IPS-15b (cell line): ENCODE data around the gene CCDC185.

Source experiments
- H3K27me3 ChIP-seq: one replicate; pipeline ENCODE4 v1.6.1; 2013; ENCODE audit warnings: low read length; ENCODE audit not compliant: control insufficient read depth, insufficient read depth
- H3K36me3 ChIP-seq: one replicate; pipeline ENCODE4 v1.6.1; 2013; ENCODE audit warnings: low read length; ENCODE audit not compliant: control insufficient read depth, insufficient read depth
- H3K4me1 ChIP-seq: one replicate; pipeline ENCODE4 v1.6.1; 2013; ENCODE audit warnings: mild to moderate bottlenecking, low read length; ENCODE audit not compliant: control insufficient read depth, insufficient read depth
- H3K4me3 ChIP-seq: one replicate; pipeline ENCODE4 v1.5.1; 2013; ENCODE audit warnings: low read depth, low read length
- H3K9ac ChIP-seq: one replicate; pipeline ENCODE4 v1.6.1; 2013; ENCODE audit warnings: low read depth, mild to moderate bottlenecking, low read length
- H3K9me3 ChIP-seq: one replicate; pipeline ENCODE4 v1.6.1; 2013; ENCODE audit warnings: mild to moderate bottlenecking, low read length; ENCODE audit not compliant: control insufficient read depth, insufficient read depth

CCDC185 gene

GRCh38 chr1:223393275-223394214, at the start of gene CCDC185:
Gene CCDC185 (plus strand): TSS chr1:223393415. CDS start chr1:223393476, 61 bp downstream.
- Histone ChIP-seq H3K9ac (no peak within 1 kb of the TSS), H3K9me3 (no peaks in the 10 kb centered on the region), H3K36me3 (no peaks in the 10 kb centered on the region), H3K27me3 (no peaks in the 10 kb centered on the region), H3K4me1 (no peaks in the 10 kb centered on the region), H3K4me3 (no peak within 1 kb of the TSS)

GRCh38 chr1:223343692-223344091, 49.5 kb upstream of the CCDC185 start:
- Histone ChIP-seq H3K4me3 (no peak overlapping the region), H3K9me3 (no peaks in the 10 kb centered on the region), H3K4me1 (no peaks in the 10 kb centered on the region), H3K27me3 (no peaks in the 10 kb centered on the region), H3K36me3 (no peaks in the 10 kb centered on the region), H3K9ac (no peak overlapping the region)

- H3K27me3 ChIP-seq: no peaks in the 10 kb centered on the region
- no peaks in the 10 kb centered on the region for H3K36me3 ChIP-seq
- H3K9ac ChIP-seq: no peak overlapping the region
- no peak overlapping the region for H3K4me3 ChIP-seq
- H3K9me3 ChIP-seq: no peaks in the 10 kb centered on the region
- H3K4me1 ChIP-seq: no peaks in the 10 kb centered on the region
Measured at GRCh38 chr1:223344491-223344890, 48.7 kb upstream of the CCDC185 start.

- Histone ChIP-seq H3K4me1 (no peaks in the 10 kb centered on the region), H3K27me3 (no peaks in the 10 kb centered on the region)
Measured at GRCh38 chr1:223345720-223346119, 47.5 kb upstream of the CCDC185 start.

GRCh38 chr1:223346311-223346710, 46.9 kb upstream of the CCDC185 start:
- Histone ChIP-seq H3K4me3 (no peak overlapping the region), H3K9ac (no peak overlapping the region), H3K36me3 (no peaks in the 10 kb centered on the region), H3K4me1 (no peaks in the 10 kb centered on the region), H3K9me3 (no peaks in the 10 kb centered on the region), H3K27me3 (no peaks in the 10 kb centered on the region)

More at GRCh38 chr1:223345720-223346119, 47.5 kb upstream of the CCDC185 start:
- no peak overlapping the region for H3K9ac ChIP-seq
- no peaks in the 10 kb centered on the region for H3K36me3 ChIP-seq
- no peak overlapping the region for H3K4me3 ChIP-seq
- no peaks in the 10 kb centered on the region for H3K9me3 ChIP-seq

GRCh38 chr1:223347583-223347982, 45.6 kb upstream of the CCDC185 start:
- no peaks in the 10 kb centered on the region for H3K9me3 ChIP-seq
- no peaks in the 10 kb centered on the region for H3K36me3 ChIP-seq
- H3K9ac ChIP-seq: no peak overlapping the region
- H3K27me3 ChIP-seq: no peaks in the 10 kb centered on the region
- no peak overlapping the region for H3K4me3 ChIP-seq
- no peaks in the 10 kb centered on the region for H3K4me1 ChIP-seq

- Histone ChIP-seq H3K4me1 (no peaks in the 10 kb centered on the region), H3K36me3 (no peaks in the 10 kb centered on the region), H3K9me3 (no peaks in the 10 kb centered on the region), H3K9ac (no peak overlapping the region), H3K27me3 (no peaks in the 10 kb centered on the region), H3K4me3 (no peak overlapping the region)
Measured at GRCh38 chr1:223348439-223348838, 44.8 kb upstream of the CCDC185 start.

- Histone ChIP-seq H3K27me3 (no peaks in the 10 kb centered on the region), H3K9me3 (no peaks in the 10 kb centered on the region), H3K36me3 (no peaks in the 10 kb centered on the region), H3K4me1 (no peaks in the 10 kb centered on the region), H3K9ac (no peak overlapping the region), H3K4me3 (no peak overlapping the region)
Measured at GRCh38 chr1:223349241-223349640, 44.0 kb upstream of the CCDC185 start.

- no peaks in the 10 kb centered on the region for H3K4me1 ChIP-seq
- no peaks in the 10 kb centered on the region for H3K9me3 ChIP-seq
- no peak overlapping the region for H3K4me3 ChIP-seq
- no peaks in the 10 kb centered on the region for H3K36me3 ChIP-seq
- no peaks in the 10 kb centered on the region for H3K27me3 ChIP-seq
- H3K9ac ChIP-seq: no peak overlapping the region
Measured at GRCh38 chr1:223350361-223350908, 42.8 kb upstream of the CCDC185 start.

GRCh38 chr1:223352944-223353343, 40.3 kb upstream of the CCDC185 start:
- H3K4me3 ChIP-seq: no peak overlapping the region
- H3K27me3 ChIP-seq: no peaks in the 10 kb centered on the region
- no peaks in the 10 kb centered on the region for H3K9me3 ChIP-seq

GRCh38 chr1:223353939-223354338, 39.3 kb upstream of the CCDC185 start:
- no peak overlapping the region for H3K4me3 ChIP-seq
- H3K4me1 ChIP-seq: no peaks in the 10 kb centered on the region
- H3K27me3 ChIP-seq: no peaks in the 10 kb centered on the region
- no peaks in the 10 kb centered on the region for H3K9me3 ChIP-seq
- no peaks in the 10 kb centered on the region for H3K36me3 ChIP-seq
- H3K9ac ChIP-seq: no peak overlapping the region

More at GRCh38 chr1:223352944-223353343, 40.3 kb upstream of the CCDC185 start:
- H3K4me1 ChIP-seq: no peaks in the 10 kb centered on the region
- no peaks in the 10 kb centered on the region for H3K36me3 ChIP-seq
- H3K9ac ChIP-seq: no peak overlapping the region

GRCh38 chr1:223355699-223356098, 37.5 kb upstream of the CCDC185 start:
- H3K9me3 ChIP-seq: no peaks in the 10 kb centered on the region
- no peaks in the 10 kb centered on the region for H3K36me3 ChIP-seq
- no peaks in the 10 kb centered on the region for H3K4me1 ChIP-seq
- H3K27me3 ChIP-seq: no peaks in the 10 kb centered on the region
- no peak overlapping the region for H3K9ac ChIP-seq
- no peak overlapping the region for H3K4me3 ChIP-seq
